Left lung (tissue), 10 donors: ENCODE results near the gene PEX19. TPM values are rescaled to one million over a fixed set of nuclear protein-coding genes. Genes with fewer than 3 reads are reported as not detected.

Source experiments
- ATAC-seq: fragments of 200-7000 bp; cut with Tn5 transposase; one replicate; pipeline ENCODE4 v1.9.1; 2020; ENCODE audit warnings: moderate library complexity
- DNase-seq, 4 donors: peaks; one replicate each; pipeline ENCODE4 v3.0.0-alpha.2; 2013 to 2020
- H3K27ac ChIP-seq, 2 donors: fragments of 200-600 bp; sonication (generic) in 1 of 2; one replicate each; pipeline versions ENCODE4 v1.5.0 to v1.8.0; 2020 to 2021
- H3K27me3 ChIP-seq, 2 donors: fragments of 200-600 bp; sonication (generic) in 1 of 2; one replicate each; pipeline versions ENCODE4 v1.5.0 to v1.8.0; 2020 to 2021
- H3K36me3 ChIP-seq, 2 donors: fragments of 200-600 bp; sonication (generic) in 1 of 2; one replicate each; pipeline versions ENCODE4 v1.5.0 to v1.8.0; 2020 to 2021
- H3K4me1 ChIP-seq, 2 donors: fragments of 200-600 bp; one replicate each; pipeline ENCODE4 v1.8.0; 2021
- H3K4me3 ChIP-seq, 2 donors: fragments of 200-600 bp; sonication (generic) in 1 of 2; one replicate each; pipeline versions ENCODE4 v1.5.0 to v1.8.0; 2020 to 2021; ENCODE audit warnings: mild to moderate bottlenecking in 1 of 2
- H3K9me3 ChIP-seq, 2 donors: fragments of 200-600 bp; sonication (generic) in 1 of 2; one replicate each; pipeline versions ENCODE4 v1.5.0 to v1.8.0; 2020 to 2021
- CTCF ChIP-seq, 2 donors: fragments of 200-600 bp; sonication (generic) in 1 of 2; IDR thresholded peaks; one replicate each; pipeline versions ENCODE4 v1.5.0 to v1.8.0; 2021; ENCODE audit warnings: antibody characterized with exemption in 2 of 2
- intact Hi-C, 2 donors: fragments of 100-400 bp; cut with DNase I; formaldehyde crosslinking; loops; one replicate each; pipeline versions ENCODE4 v1.11.2 to v1.14.2; 2022
- polyA plus RNA-seq, 6 donors: library from polyadenylated mRNA; unstranded; fragments of 120-200 nt; gene quantifications; one replicate each; pipeline ENCODE4 v1.2.1, GENCODE V29; 2013; ENCODE audit not compliant: insufficient read length in 6 of 6
- total RNA-seq, 2 donors: library from RNA; stranded (reverse); fragmentation: NEBNext Ultra II Directional; extraction: Animal tissue kit (Norgen Biotek cat#: 25700); gene quantifications; one replicate each; pipeline ENCODE4 v1.2.1, GENCODE V29; 2021
- donor health status: DM: no; HTN: yes; CAD: no.
- donor health status: DM: no; HTN: no; CAD: no.

Gene PEX19
- total and polyA plus RNA-seq, 8 donors = 42.9 to 76.0 (median 68.6) TPM

- Histone ChIP-seq H3K27me3 (no peaks in the 10 kb centered on the region), H3K4me3 (no peak overlapping the region), H3K36me3 (peaks cover 0 to 100% of the 10 kb centered on the region in 2 donors), H3K27ac (no peak overlapping the region), H3K9me3 (no peaks in the 10 kb centered on the region), H3K4me1 (no peaks in the 10 kb centered on the region)
- TF ChIP-seq CTCF (IDR thresholded peaks at IDR 0.05) = no peak
- ATAC-seq (peak; percentile 92), DNase-seq (no peak)
- intact Hi-C loops = no loop called here
Measured at GRCh38 chr1:160227034-160227433, 57.9 kb downstream of the PEX19 start.

Other genes with a start within 250 kb of the PEX19 start
- under 1 TPM in 1 of 2 donors, not detected in 1; 0.58 TPM for gene KCNJ10, start 215.0 kb downstream of the PEX19 start, total RNA-seq
- under 1 TPM; 0.27 to 0.72 (median 0.50) TPM for gene KCNJ10, start 215.0 kb downstream of the PEX19 start, polyA plus RNA-seq
- not detected for gene KCNJ9, start 203.6 kb downstream of the PEX19 start, total RNA-seq
- under 1 TPM in 3 of 6 donors, not detected in 3; 0.04 to 0.10 (median 0.08) TPM for gene KCNJ9, start 203.6 kb downstream of the PEX19 start, polyA plus RNA-seq
- gene IGSF8, start 186.5 kb downstream of the PEX19 start, total RNA-seq = 10 to 100 TPM; 27.5 to 38.3 TPM
- gene IGSF8, start 186.5 kb downstream of the PEX19 start, polyA plus RNA-seq = 10 to 100 TPM; 28.3 to 33.7 (median 31.7) TPM
- 1 to 10 TPM; 2.8 to 5.0 TPM for gene ATP1A2, start 169.4 kb downstream of the PEX19 start, total RNA-seq
- gene ATP1A2, start 169.4 kb downstream of the PEX19 start, polyA plus RNA-seq = 10 to 100 TPM in 4 of 6 donors, 1 to 10 TPM in 2; 7.7 to 15.9 (median 12.4) TPM
- not detected for gene ATP1A4, start 133.5 kb downstream of the PEX19 start, total RNA-seq
- under 1 TPM; 0.10 to 0.26 (median 0.17) TPM for gene ATP1A4, start 133.5 kb downstream of the PEX19 start, polyA plus RNA-seq
- under 1 TPM; 0.17 to 0.29 TPM for gene CASQ1, start 94.6 kb downstream of the PEX19 start, total RNA-seq
- gene CASQ1, start 94.6 kb downstream of the PEX19 start, polyA plus RNA-seq = under 1 TPM in 5 of 6 donors, not detected in 1; 0.20 to 0.71 (median 0.41) TPM
- 100 to 1,000 TPM; 175 to 178 TPM for gene PEA15, start 79.7 kb downstream of the PEX19 start, total RNA-seq
- gene PEA15, start 79.7 kb downstream of the PEX19 start, polyA plus RNA-seq = 100 to 1,000 TPM; 131 to 149 (median 141) TPM
- gene DCAF8, start 22.6 kb downstream of the PEX19 start, total RNA-seq = 10 to 100 TPM; 93.9 to 99.3 TPM
- 100 to 1,000 TPM; 166 to 235 (median 207) TPM for gene DCAF8, start 22.6 kb downstream of the PEX19 start, polyA plus RNA-seq
- gene COPA, start 58.1 kb upstream of the PEX19 start, total RNA-seq = 100 to 1,000 TPM; 174 to 181 TPM
- gene COPA, start 58.1 kb upstream of the PEX19 start, polyA plus RNA-seq = 100 to 1,000 TPM; 149 to 182 (median 172) TPM
- gene NCSTN, start 58.2 kb upstream of the PEX19 start, total RNA-seq = 10 to 100 TPM; 90.7 to 93.8 TPM
- gene NCSTN, start 58.2 kb upstream of the PEX19 start, polyA plus RNA-seq = 100 to 1,000 TPM; 111 to 125 (median 118) TPM
- gene NHLH1, start 81.9 kb upstream of the PEX19 start, total RNA-seq = under 1 TPM; 0.09 to 0.26 TPM
- gene NHLH1, start 81.9 kb upstream of the PEX19 start, polyA plus RNA-seq = under 1 TPM; 0.13 to 0.58 (median 0.23) TPM
- 1 to 10 TPM; 2.7 to 5.5 TPM for gene VANGL2, start 115.4 kb upstream of the PEX19 start, total RNA-seq
- gene VANGL2, start 115.4 kb upstream of the PEX19 start, polyA plus RNA-seq = 10 to 100 TPM; 35.6 to 42.7 (median 38.5) TPM
- 1 to 10 TPM; 1.4 to 2.8 TPM for gene SLAMF6, start 238.1 kb upstream of the PEX19 start, total RNA-seq
- gene SLAMF6, start 238.1 kb upstream of the PEX19 start, polyA plus RNA-seq = under 1 TPM; 0.10 to 0.84 (median 0.43) TPM